Activated naive CD8-positive, alpha-beta T cell treated with anti-CD3 and anti-CD28 coated beads, Interleukin-2, amount 10 ng/mL, durations not matched to agents 7 days and 5 days (primary cell): ENCODE measurements around the gene SLC25A17. TPM values are rescaled to one million over a fixed set of nuclear protein-coding genes. Genes with fewer than 3 reads are reported as not detected.
"Not testable (repeated sequence)": the region's sequence is repeated elsewhere in the genome, so short reads cannot be mapped to it uniquely, and the experiment has no call there.

Source experiments
- ATAC-seq: fragments of 150-1000 bp; cut with Tn5 transposase; one replicate; pipeline ENCODE4 v1.10.0; 2021; ENCODE audit warnings: low read depth, moderate library complexity
- POLR2A ChIA-PET: fragments of 350-600 bp; sonication (Branson Sonifier 250); formaldehyde crosslinking; loops from one replicate; lab custom pipeline; 2021; ENCODE audit warnings: antibody characterized with exemption; lab: Charles Lee
- DNase-seq: peaks from one replicate; pipeline ENCODE4 v3.0.0; 2021
- H3K27ac Mint-ChIP-seq: one replicate; pipeline ENCODE4 v1.8.0; 2022; ENCODE audit warnings: mild to moderate bottlenecking, mixed read lengths
- H3K27me3 Mint-ChIP-seq: one replicate; pipeline ENCODE4 v1.8.0; 2022; ENCODE audit warnings: mild to moderate bottlenecking, moderate library complexity, mixed read lengths
- H3K36me3 Mint-ChIP-seq: one replicate; pipeline ENCODE4 v1.8.0; 2021; ENCODE audit warnings: mild to moderate bottlenecking, mixed read lengths
- H3K4me1 Mint-ChIP-seq: one replicate; pipeline ENCODE4 v1.8.0; 2021; ENCODE audit warnings: mixed read lengths
- H3K4me3 Mint-ChIP-seq: one replicate; pipeline ENCODE4 v1.8.0; 2022; ENCODE audit warnings: mild to moderate bottlenecking, moderate library complexity, mixed read lengths
- H3K9me3 Mint-ChIP-seq: one replicate; pipeline ENCODE4 v1.8.0; 2021; ENCODE audit warnings: mixed read lengths
- total RNA-seq, 2 experiments: library from RNA; stranded (reverse); gene quantifications; one replicate each; pipeline ENCODE4 v1.2.3, GENCODE V29; 2021

Gene SLC25A17
- total RNA-seq, 2 experiments from 2014 or later: 17.8 to 20.6 TPM

GRCh38 chr22:40806711-40807110, 12.4 kb downstream of the SLC25A17 start:
- POLR2A ChIA-PET: no interaction called here
- Mint-ChIP-seq H3K27ac (no peak overlapping the region), H3K36me3 (peaks cover 10% of the 10 kb centered on the region), H3K4me3 (no peak overlapping the region), H3K27me3 (no peaks in the 10 kb centered on the region), H3K4me1 (peaks cover 3% of the 10 kb centered on the region), H3K9me3 (no peaks in the 10 kb centered on the region)
- DNase-seq (no peak), ATAC-seq (no peak)

- DNase-seq (no peak), ATAC-seq (no peak)
- H3K27me3 Mint-ChIP-seq: no peaks in the 10 kb centered on the region
- H3K4me1 Mint-ChIP-seq: peaks cover 3% of the 10 kb centered on the region
- POLR2A ChIA-PET: no interaction called here
- H3K27ac Mint-ChIP-seq: no peak overlapping the region
- H3K36me3 Mint-ChIP-seq: peaks cover 10% of the 10 kb centered on the region
- no peak overlapping the region for H3K4me3 Mint-ChIP-seq
- no peaks in the 10 kb centered on the region for H3K9me3 Mint-ChIP-seq
Observed at GRCh38 chr22:40805699-40806203, 13.4 kb downstream of the SLC25A17 start.

GRCh38 chr22:40805239-40805638, 13.9 kb downstream of the SLC25A17 start:
- Mint-ChIP-seq H3K27ac (no peak overlapping the region), H3K4me1 (peaks cover 3% of the 10 kb centered on the region), H3K36me3 (peaks cover 10% of the 10 kb centered on the region), H3K4me3 (no peak overlapping the region), H3K9me3 (no peaks in the 10 kb centered on the region), H3K27me3 (no peaks in the 10 kb centered on the region)
- POLR2A ChIA-PET: no interaction called here
- DNase-seq (no peak), ATAC-seq (no peak)

GRCh38 chr22:40803321-40803720, 15.8 kb downstream of the SLC25A17 start:
- Mint-ChIP-seq H3K9me3 (no peaks in the 10 kb centered on the region), H3K27me3 (no peaks in the 10 kb centered on the region), H3K36me3 (peaks cover 7% of the 10 kb centered on the region), H3K4me1 (peaks cover 2% of the 10 kb centered on the region), H3K4me3 (no peak overlapping the region), H3K27ac (no peak overlapping the region)
- ATAC-seq (no peak), DNase-seq (no peak)
- POLR2A ChIA-PET: no interaction called here

- no peaks in the 10 kb centered on the region for H3K9me3 Mint-ChIP-seq
- DNase-seq (no peak), ATAC-seq (no peak)
- no peak overlapping the region for H3K27ac Mint-ChIP-seq
- H3K27me3 Mint-ChIP-seq: no peaks in the 10 kb centered on the region
- no peak overlapping the region for H3K4me3 Mint-ChIP-seq
- H3K36me3 Mint-ChIP-seq: peaks cover 6% of the 10 kb centered on the region
- POLR2A ChIA-PET: no interaction called here
- H3K4me1 Mint-ChIP-seq: peaks cover 4% of the 10 kb centered on the region
Observed at GRCh38 chr22:40799008-40799407, 20.1 kb downstream of the SLC25A17 start.

GRCh38 chr22:40797427-40797826, 21.7 kb downstream of the SLC25A17 start:
- no peak overlapping the region for H3K27ac Mint-ChIP-seq
- no peak overlapping the region for H3K4me3 Mint-ChIP-seq
- H3K27me3 Mint-ChIP-seq: no peaks in the 10 kb centered on the region
- POLR2A ChIA-PET: no interaction called here
- H3K4me1 Mint-ChIP-seq: peaks cover 4% of the 10 kb centered on the region
- no peak for DNase-seq
- H3K9me3 Mint-ChIP-seq: no peaks in the 10 kb centered on the region
- peaks cover 16% of the 10 kb centered on the region for H3K36me3 Mint-ChIP-seq
- no peak for ATAC-seq

GRCh38 chr22:40792451-40792850, 26.7 kb downstream of the SLC25A17 start:
- ATAC-seq: no peak
- no peaks in the 10 kb centered on the region for H3K27me3 Mint-ChIP-seq
- peaks cover 4% of the 10 kb centered on the region for H3K4me1 Mint-ChIP-seq
- H3K27ac Mint-ChIP-seq: no peak overlapping the region
- H3K4me3 Mint-ChIP-seq: no peak overlapping the region
- H3K36me3 Mint-ChIP-seq: peaks cover 37% of the 10 kb centered on the region
- no peak for DNase-seq
- POLR2A ChIA-PET: no interaction called here
- no peaks in the 10 kb centered on the region for H3K9me3 Mint-ChIP-seq

- Mint-ChIP-seq H3K4me3 (no peak overlapping the region), H3K27me3 (no peaks in the 10 kb centered on the region), H3K27ac (no peak overlapping the region), H3K4me1 (peaks cover 4% of the 10 kb centered on the region), H3K9me3 (no peaks in the 10 kb centered on the region), H3K36me3 (peaks cover 39% of the 10 kb centered on the region)
- ATAC-seq (no peak), DNase-seq (no peak)
- POLR2A ChIA-PET: no interaction called here
Observed at GRCh38 chr22:40791241-40791640, 27.9 kb downstream of the SLC25A17 start.

- ATAC-seq (no peak), DNase-seq (no peak)
- peaks cover 4% of the 10 kb centered on the region for H3K4me1 Mint-ChIP-seq
- peaks cover 39% of the 10 kb centered on the region for H3K36me3 Mint-ChIP-seq
- no peaks in the 10 kb centered on the region for H3K27me3 Mint-ChIP-seq
- POLR2A ChIA-PET: interaction anchor here (0.6 kb wide), 1 partner anchor 180 kb away, joined by 5 read pairs; no protein-coding TSS in a partner anchor
- H3K9me3 Mint-ChIP-seq: no peaks in the 10 kb centered on the region
- H3K27ac Mint-ChIP-seq: no peak overlapping the region
- H3K4me3 Mint-ChIP-seq: no peak overlapping the region
Observed at GRCh38 chr22:40789131-40789530, 30.0 kb downstream of the SLC25A17 start.

- POLR2A ChIA-PET: no interaction called here
- H3K27me3 Mint-ChIP-seq: no peaks in the 10 kb centered on the region
- H3K36me3 Mint-ChIP-seq: peaks cover 13% of the 10 kb centered on the region
- no peak overlapping the region for H3K4me3 Mint-ChIP-seq
- H3K9me3 Mint-ChIP-seq: no peaks in the 10 kb centered on the region
- H3K4me1 Mint-ChIP-seq: no peaks in the 10 kb centered on the region
- ATAC-seq: no peak
- DNase-seq: no peak
- no peak overlapping the region for H3K27ac Mint-ChIP-seq
Observed at GRCh38 chr22:40782521-40782920, 36.6 kb downstream of the SLC25A17 start.

- H3K9me3 Mint-ChIP-seq, H3K27ac Mint-ChIP-seq, H3K4me3 Mint-ChIP-seq, DNase-seq, POLR2A ChIA-PET, H3K27me3 Mint-ChIP-seq, H3K4me1 Mint-ChIP-seq, ATAC-seq: not testable (repeated sequence)
- peaks cover 16% of the 10 kb centered on the region for H3K36me3 Mint-ChIP-seq
Observed at GRCh38 chr22:40781749-40782148, 37.4 kb downstream of the SLC25A17 start.

- DNase-seq (no peak), ATAC-seq (no peak)
- H3K4me1 Mint-ChIP-seq: peaks cover 1% of the 10 kb centered on the region
- no peaks in the 10 kb centered on the region for H3K9me3 Mint-ChIP-seq
- H3K27ac Mint-ChIP-seq: no peak overlapping the region
- POLR2A ChIA-PET: interaction anchor here (1.0 kb wide), 1 partner anchor 59 kb away, joined by 3 read pairs; no protein-coding TSS in a partner anchor
- H3K27me3 Mint-ChIP-seq: no peaks in the 10 kb centered on the region
- H3K36me3 Mint-ChIP-seq: peaks cover 15% of the 10 kb centered on the region
- no peak overlapping the region for H3K4me3 Mint-ChIP-seq
Observed at GRCh38 chr22:40769761-40770160, 49.4 kb downstream of the SLC25A17 start.

- Mint-ChIP-seq H3K4me3 (no peak overlapping the region), H3K4me1 (peaks cover 6% of the 10 kb centered on the region), H3K36me3 (peaks cover 8% of the 10 kb centered on the region), H3K9me3 (no peaks in the 10 kb centered on the region), H3K27ac (no peak overlapping the region), H3K27me3 (no peaks in the 10 kb centered on the region)
- POLR2A ChIA-PET: no interaction called here
- ATAC-seq (no peak), DNase-seq (no peak)
Observed at GRCh38 chr22:40768206-40768605, 50.9 kb downstream of the SLC25A17 start.

- H3K27ac Mint-ChIP-seq: no peak overlapping the region
Observed at GRCh38 chr22:40766956-40767355, 52.2 kb downstream of the SLC25A17 start.

More at GRCh38 chr22:40766956-40767355, 52.2 kb downstream of the SLC25A17 start:
- POLR2A ChIA-PET: no interaction called here
- DNase-seq (no peak), ATAC-seq (no peak)
- H3K4me3 Mint-ChIP-seq: no peak overlapping the region
- no peaks in the 10 kb centered on the region for H3K9me3 Mint-ChIP-seq
- peaks cover 8% of the 10 kb centered on the region for H3K36me3 Mint-ChIP-seq
- no peaks in the 10 kb centered on the region for H3K27me3 Mint-ChIP-seq
- H3K4me1 Mint-ChIP-seq: peaks cover 6% of the 10 kb centered on the region
